GM13977 (cell line): ENCODE results near the gene ARHGAP44.

Source experiments
- DNase-seq: peaks from one replicate; pipeline ENCODE4 v3.0.0; 2012; ENCODE audit warnings: low spot score
- in situ Hi-C: fragments of 300-500 bp; cut with MboI; formaldehyde crosslinking; loops from one replicate; pipeline ENCODE4 v1.12.0; 2022; ENCODE audit warnings: low sequenced_read_pairs, low pct_unique_long_range_greater_than_20kb, mixed read lengths, inconsistent platforms; ENCODE audit not compliant: unreplicated experiment
- TF ChIP-seq, protein P1 (sequence below): IDR thresholded peaks from 2 replicates; pipeline ENCODE4 v1.5.1; 2012; ENCODE audit warnings: mild to moderate bottlenecking, control low read depth; ENCODE audit not compliant: insufficient read depth; ENCODE audit errors: extremely low read depth, missing control alignments

The ARHGAP44 gene, protein sequence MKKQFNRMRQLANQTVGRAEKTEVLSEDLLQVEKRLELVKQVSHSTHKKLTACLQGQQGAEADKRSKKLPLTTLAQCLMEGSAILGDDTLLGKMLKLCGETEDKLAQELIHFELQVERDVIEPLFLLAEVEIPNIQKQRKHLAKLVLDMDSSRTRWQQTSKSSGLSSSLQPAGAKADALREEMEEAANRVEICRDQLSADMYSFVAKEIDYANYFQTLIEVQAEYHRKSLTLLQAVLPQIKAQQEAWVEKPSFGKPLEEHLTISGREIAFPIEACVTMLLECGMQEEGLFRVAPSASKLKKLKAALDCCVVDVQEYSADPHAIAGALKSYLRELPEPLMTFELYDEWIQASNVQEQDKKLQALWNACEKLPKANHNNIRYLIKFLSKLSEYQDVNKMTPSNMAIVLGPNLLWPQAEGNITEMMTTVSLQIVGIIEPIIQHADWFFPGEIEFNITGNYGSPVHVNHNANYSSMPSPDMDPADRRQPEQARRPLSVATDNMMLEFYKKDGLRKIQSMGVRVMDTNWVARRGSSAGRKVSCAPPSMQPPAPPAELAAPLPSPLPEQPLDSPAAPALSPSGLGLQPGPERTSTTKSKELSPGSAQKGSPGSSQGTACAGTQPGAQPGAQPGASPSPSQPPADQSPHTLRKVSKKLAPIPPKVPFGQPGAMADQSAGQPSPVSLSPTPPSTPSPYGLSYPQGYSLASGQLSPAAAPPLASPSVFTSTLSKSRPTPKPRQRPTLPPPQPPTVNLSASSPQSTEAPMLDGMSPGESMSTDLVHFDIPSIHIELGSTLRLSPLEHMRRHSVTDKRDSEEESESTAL

DNA sequence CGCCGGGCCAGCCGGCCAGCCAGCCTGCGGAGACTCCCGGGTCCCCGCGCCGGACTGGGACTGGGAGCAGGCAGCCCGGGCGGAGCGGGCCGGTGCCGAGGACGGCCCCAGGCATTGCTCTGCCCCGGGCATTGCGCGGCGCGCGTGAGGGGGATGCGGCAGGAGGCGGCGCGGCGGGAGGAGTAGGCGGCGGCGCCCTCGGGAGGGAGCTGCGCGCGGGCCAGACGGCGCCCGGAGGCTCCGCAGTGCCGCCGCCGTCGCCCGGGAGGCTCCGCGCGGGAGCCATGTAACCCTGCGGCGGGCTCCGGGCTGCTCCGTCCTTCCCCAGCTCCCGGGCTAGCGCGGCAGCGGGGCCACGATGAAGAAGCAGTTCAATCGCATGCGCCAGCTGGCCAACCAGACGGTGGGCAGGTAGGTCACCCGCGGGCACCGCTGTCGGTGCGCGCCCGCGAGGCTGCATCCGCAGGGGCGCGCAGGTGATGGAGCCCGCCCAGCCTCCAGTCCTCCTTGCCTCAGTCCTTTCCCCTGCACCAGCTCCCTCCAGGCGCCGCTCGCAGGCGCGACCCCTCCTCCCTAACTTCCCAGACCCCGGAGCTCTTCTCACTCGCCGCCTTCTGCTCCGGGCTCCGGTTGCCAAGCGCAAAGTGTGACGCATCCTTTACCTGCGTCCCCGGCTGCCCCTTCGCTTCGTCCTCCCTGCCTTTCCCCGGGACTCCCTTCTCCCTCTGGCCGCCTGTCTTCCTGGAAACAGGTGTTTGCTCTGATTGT, at the start of gene ARHGAP44:
TSS of gene ARHGAP44 (plus strand) at position 18 of the 768 bp plus-strand sequence. CDS start at position 359, 341 bp downstream.
- DNase-seq: peak; percentile 82
- TF ChIP-seq, protein P1, sequence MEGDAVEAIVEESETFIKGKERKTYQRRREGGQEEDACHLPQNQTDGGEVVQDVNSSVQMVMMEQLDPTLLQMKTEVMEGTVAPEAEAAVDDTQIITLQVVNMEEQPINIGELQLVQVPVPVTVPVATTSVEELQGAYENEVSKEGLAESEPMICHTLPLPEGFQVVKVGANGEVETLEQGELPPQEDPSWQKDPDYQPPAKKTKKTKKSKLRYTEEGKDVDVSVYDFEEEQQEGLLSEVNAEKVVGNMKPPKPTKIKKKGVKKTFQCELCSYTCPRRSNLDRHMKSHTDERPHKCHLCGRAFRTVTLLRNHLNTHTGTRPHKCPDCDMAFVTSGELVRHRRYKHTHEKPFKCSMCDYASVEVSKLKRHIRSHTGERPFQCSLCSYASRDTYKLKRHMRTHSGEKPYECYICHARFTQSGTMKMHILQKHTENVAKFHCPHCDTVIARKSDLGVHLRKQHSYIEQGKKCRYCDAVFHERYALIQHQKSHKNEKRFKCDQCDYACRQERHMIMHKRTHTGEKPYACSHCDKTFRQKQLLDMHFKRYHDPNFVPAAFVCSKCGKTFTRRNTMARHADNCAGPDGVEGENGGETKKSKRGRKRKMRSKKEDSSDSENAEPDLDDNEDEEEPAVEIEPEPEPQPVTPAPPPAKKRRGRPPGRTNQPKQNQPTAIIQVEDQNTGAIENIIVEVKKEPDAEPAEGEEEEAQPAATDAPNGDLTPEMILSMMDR: peak; percentile 7
- in situ Hi-C loops: no loop called here

DNA sequence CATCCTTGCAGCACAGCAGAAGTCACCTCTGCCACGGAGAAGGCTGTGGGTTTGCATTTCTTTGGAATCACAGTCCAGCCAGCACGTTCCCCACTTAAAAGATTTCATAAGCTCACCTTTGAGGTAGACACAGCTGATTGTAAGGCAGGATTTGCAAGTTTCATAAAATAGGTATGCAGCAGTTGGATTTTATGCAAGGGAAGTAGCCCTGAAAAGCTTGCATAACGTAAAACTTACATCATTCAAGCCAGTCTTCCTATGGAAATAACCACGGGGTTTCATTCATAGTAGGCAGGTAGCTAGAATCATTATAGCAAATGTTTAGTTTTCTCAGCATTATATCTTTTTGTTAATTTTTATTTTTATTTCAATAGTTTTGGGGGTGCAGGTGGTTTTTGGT, 49.8 kb upstream of the ARHGAP44 start:
- in situ Hi-C loops: no loop called here
- TF ChIP-seq, protein P1: no peak
- no peak for DNase-seq

DNA sequence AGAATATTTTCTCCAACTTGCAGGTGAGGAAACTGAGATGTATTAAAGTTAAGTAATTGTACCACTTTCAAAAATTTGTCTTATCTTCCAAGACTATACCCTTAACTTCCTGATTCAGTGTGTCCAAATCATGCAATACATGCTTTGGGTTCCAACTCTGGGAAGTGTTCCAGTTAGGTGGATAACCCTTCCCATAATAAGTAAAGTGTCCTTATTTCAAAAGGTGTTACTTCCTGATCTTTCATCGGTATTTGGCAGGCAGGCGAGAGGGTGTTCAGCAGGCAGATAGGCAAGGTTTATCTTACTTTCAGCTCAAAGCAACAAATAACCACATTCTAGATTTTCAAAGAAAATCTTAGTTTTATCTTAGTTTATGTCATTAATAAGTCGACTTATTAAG, 46.3 kb upstream of the ARHGAP44 start:
- TF ChIP-seq, protein P1: no peak
- in situ Hi-C loops: no loop called here
- DNase-seq: no peak

DNA sequence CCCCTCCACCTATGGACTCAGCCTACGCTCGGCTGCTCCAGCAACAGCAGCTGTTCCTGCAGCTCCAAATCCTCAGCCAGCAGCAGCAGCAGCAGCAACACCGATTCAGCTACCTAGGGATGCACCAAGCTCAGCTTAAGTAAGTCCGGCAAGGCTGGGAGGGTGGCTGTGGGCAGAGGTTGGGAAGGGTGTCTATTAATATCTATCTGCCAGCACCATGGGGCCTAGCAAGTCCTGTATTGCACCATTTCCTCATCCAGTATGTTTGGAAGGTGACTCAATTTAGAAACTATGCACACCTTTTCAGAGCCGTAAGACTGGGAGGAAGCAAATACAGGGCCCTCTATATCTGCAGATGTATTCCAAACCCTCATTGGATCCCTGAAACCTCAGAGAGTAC, 45.0 kb upstream of the ARHGAP44 start:
- in situ Hi-C loops: no loop called here
- TF ChIP-seq, protein P1: no peak
- DNase-seq: no peak

DNA sequence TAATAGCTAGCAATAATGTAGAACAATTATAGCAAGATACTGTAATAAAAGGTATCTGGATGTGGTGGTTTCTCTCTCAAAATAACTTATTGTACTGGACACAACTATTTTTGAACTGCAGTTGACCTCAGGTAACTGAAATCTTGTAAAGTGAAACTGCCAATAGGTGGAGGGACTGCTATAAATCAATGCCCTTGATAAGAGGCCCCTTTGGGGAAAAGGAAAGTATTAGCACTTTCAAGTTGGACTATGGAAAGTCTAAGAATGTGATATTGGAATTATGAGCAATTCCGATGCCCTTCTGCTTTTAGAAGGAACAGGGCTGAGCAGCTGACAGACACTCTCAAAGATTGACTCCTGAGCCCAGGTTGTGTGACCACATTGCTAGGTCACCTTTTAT, 44.5 kb upstream of the ARHGAP44 start:
- TF ChIP-seq, protein P1: no peak
- no peak for DNase-seq
- in situ Hi-C loops: no loop called here

DNA sequence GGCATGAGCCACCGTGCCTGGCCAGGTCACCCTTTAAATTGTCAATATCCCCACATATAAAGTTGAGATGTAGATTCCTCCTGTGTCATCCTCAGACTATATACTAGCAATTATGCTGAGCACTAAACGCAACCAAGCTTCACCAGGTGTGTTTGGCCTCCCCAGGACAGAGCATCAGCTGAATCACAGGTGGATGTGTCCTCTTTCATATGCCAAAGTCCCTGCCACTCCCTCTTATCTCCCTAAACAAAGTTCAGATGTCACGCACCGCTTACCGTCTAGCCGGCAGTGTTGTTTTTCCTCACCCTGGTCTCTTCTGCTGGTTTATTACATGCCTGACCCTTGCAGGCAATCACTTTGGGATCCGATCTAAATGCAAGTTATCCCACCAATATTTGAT, 43.8 kb upstream of the ARHGAP44 start:
- TF ChIP-seq, protein P1: no peak
- in situ Hi-C loops: no loop called here
- DNase-seq: no peak
